IMR-90 (cell line): ENCODE measurements around the gene AGAP2. TPM values are rescaled to one million over a fixed set of nuclear protein-coding genes. Genes with fewer than 3 reads are reported as not detected.

Source experiments
- ATAC-seq: fragments of 200-7000 bp; cut with Tn5 transposase; 2 replicates; pipeline ENCODE4 v1.9.1; 2020; ENCODE audit warnings: low read depth, mild to moderate bottlenecking, moderate library complexity
- BruUV-seq: library from RNA; stranded (reverse); fragments of 400-500 nt; replicated peaks from 2 replicates; lab custom pipeline; 2021; lab: Mats Ljungman, UMichigan
- CTCF ChIA-PET: fragments of 300-600 bp; formaldehyde crosslinking; extraction: SDS; loops from one replicate; lab custom pipeline; 2021; ENCODE audit warnings: antibody characterized with exemption; lab: Yijun Ruan, JAX
- POLR2A ChIA-PET: fragments of 300-600 bp; sonication (Branson Sonifier 250); formaldehyde crosslinking; loops from one replicate; lab custom pipeline; 2022; ENCODE audit warnings: antibody characterized with exemption; ENCODE audit not compliant: unreplicated experiment; lab: Charles Lee
- DNase-seq: peaks from one replicate; pipeline ENCODE4 v3.0.0; 2013
- H2AFZ ChIP-seq: replicated peaks from 2 replicates; pipeline ENCODE3; 2013; ENCODE audit warnings: low read length, mild to moderate bottlenecking; ENCODE audit not compliant: poor library complexity
- H2AK5ac ChIP-seq: 2 replicates; pipeline ENCODE4 v1.6.1; 2013; ENCODE audit warnings: low read depth, low read length, inconsistent platforms
- H2AK9ac ChIP-seq: replicated peaks from 2 replicates; pipeline ENCODE3; 2013; ENCODE audit warnings: mild to moderate bottlenecking, low read depth, low read length, moderate library complexity; ENCODE audit not compliant: poor library complexity
- H2BK120ac ChIP-seq: 2 replicates; pipeline ENCODE4 v1.6.1; 2013; ENCODE audit warnings: low read depth, low read length, inconsistent platforms
- H2BK15ac ChIP-seq: 3 replicates; pipeline ENCODE4 v1.6.1; 2013; ENCODE audit warnings: low read depth, low read length, inconsistent platforms
- H2BK20ac ChIP-seq: 2 replicates; pipeline ENCODE4 v1.6.1; 2013; ENCODE audit warnings: low read depth, mild to moderate bottlenecking, inconsistent platforms, low read length, moderate library complexity
- H2BK5ac ChIP-seq: 2 replicates; pipeline ENCODE4 v1.6.1; 2013; ENCODE audit warnings: mild to moderate bottlenecking, low read depth, low read length, inconsistent platforms; ENCODE audit not compliant: poor library complexity, severe bottlenecking
- H3K14ac ChIP-seq: replicated peaks from 2 replicates; pipeline ENCODE4 v1.6.1; 2013; ENCODE audit warnings: low read depth, low read length, inconsistent platforms
- H3K18ac ChIP-seq: 2 replicates; pipeline ENCODE4 v1.6.1; 2013; ENCODE audit warnings: low read depth, low read length, control low read depth
- H3K23ac ChIP-seq: 2 replicates; pipeline ENCODE4 v1.6.1; 2013; ENCODE audit warnings: low read depth, low read length, inconsistent platforms
- H3K27ac ChIP-seq: 2 replicates; pipeline ENCODE4 v1.5.1; 2013; ENCODE audit warnings: mild to moderate bottlenecking, control low read depth, low read length; ENCODE audit not compliant: insufficient read depth
- H3K27me3 ChIP-seq: 2 replicates; pipeline ENCODE4 v1.6.1; 2013; ENCODE audit warnings: low read length; ENCODE audit not compliant: control insufficient read depth, insufficient read depth
- H3K36me3 ChIP-seq: 2 replicates; pipeline ENCODE4 v1.6.1; 2013; ENCODE audit warnings: low read length, mixed read lengths; ENCODE audit not compliant: control insufficient read depth, insufficient read depth
- H3K4ac ChIP-seq: 2 replicates; pipeline ENCODE4 v1.6.1; 2013; ENCODE audit warnings: low read depth, low read length, inconsistent platforms
- H3K4me1 ChIP-seq: 2 replicates; pipeline ENCODE4 v1.6.1; 2013; ENCODE audit warnings: low read length, mixed read lengths; ENCODE audit not compliant: control insufficient read depth, insufficient read depth
- H3K4me2 ChIP-seq: 2 replicates; pipeline ENCODE4 v1.6.1; 2013; ENCODE audit warnings: low read depth, mild to moderate bottlenecking, control low read depth, low read length, moderate library complexity
- H3K4me3 ChIP-seq: 2 replicates; pipeline ENCODE4 v1.5.1; 2013; ENCODE audit warnings: low read depth, mild to moderate bottlenecking, control low read depth, low read length, moderate library complexity; ENCODE audit not compliant: insufficient read depth
- H3K56ac ChIP-seq: 2 replicates; pipeline ENCODE4 v1.6.1; 2013; ENCODE audit warnings: low read length, inconsistent platforms; ENCODE audit not compliant: insufficient read depth; ENCODE audit errors: extremely low read depth
- H3K79me1 ChIP-seq, 2 experiments: 2 replicates each; pipeline ENCODE4 v1.6.1; 2013; ENCODE audit warnings: low read length in 2 of 2, inconsistent platforms in 1 of 2, low read depth in 1 of 2
- H3K9ac ChIP-seq: 2 replicates; pipeline ENCODE4 v1.6.1; 2013; ENCODE audit warnings: low read depth, low read length, control low read depth
- H3K9me1 ChIP-seq: 2 replicates; pipeline ENCODE4 v1.6.1; 2013; ENCODE audit warnings: low read length, inconsistent platforms; ENCODE audit not compliant: insufficient read depth
- H3K9me3 ChIP-seq: 2 replicates; pipeline ENCODE4 v1.6.1; 2013; ENCODE audit warnings: low read length; ENCODE audit not compliant: control insufficient read depth, insufficient read depth
- H4K20me1 ChIP-seq: 2 replicates; pipeline ENCODE4 v1.6.1; 2013; ENCODE audit warnings: low read length, inconsistent platforms; ENCODE audit not compliant: insufficient read depth
- H4K5ac ChIP-seq: 2 replicates; pipeline ENCODE4 v1.6.1; 2013; ENCODE audit warnings: mild to moderate bottlenecking, low read depth, low read length, control low read depth
- H4K8ac ChIP-seq, 2 experiments: 2 replicates each; pipeline ENCODE4 v1.6.1; 2013; ENCODE audit warnings: low read depth in 2 of 2, low read length in 2 of 2, control low read depth in 1 of 2, inconsistent platforms in 1 of 2
- H4K91ac ChIP-seq: 2 replicates; pipeline ENCODE4 v1.6.1; 2013; ENCODE audit warnings: low read depth, low read length, inconsistent platforms; ENCODE audit not compliant: insufficient read depth
- CEBPB ChIP-seq: IDR thresholded peaks from 2 replicates; pipeline ENCODE4 v1.6.1; 2012; ENCODE audit warnings: low read depth, low read length, improper control_type of control experiment
- FOS ChIP-seq: fragments of 150-350 bp; IDR thresholded peaks from 2 replicates; pipeline ENCODE4 v1.6.1; 2016; ENCODE audit warnings: low read depth, low read length
- NFE2L2 ChIP-seq: fragments of 150-350 bp; IDR thresholded peaks from 2 replicates; pipeline ENCODE4 v1.6.1; 2016; ENCODE audit warnings: low read depth, mild to moderate bottlenecking, low read length
- RCOR1 ChIP-seq: IDR thresholded peaks from 2 replicates; pipeline ENCODE4 v1.6.1; 2012; ENCODE audit warnings: mild to moderate bottlenecking, low read length, improper control_type of control experiment; ENCODE audit not compliant: insufficient replicate concordance
- RFX5 ChIP-seq: IDR thresholded peaks from 2 replicates; pipeline ENCODE4 v1.8.0; 2012; ENCODE audit warnings: low read depth, mild to moderate bottlenecking, low read length, moderate library complexity
- SMC3 ChIP-seq: fragments of 150-350 bp; IDR thresholded peaks from 2 replicates; pipeline ENCODE4 v1.6.1; 2016; ENCODE audit warnings: low read depth, mild to moderate bottlenecking, antibody characterized with exemption, low read length, moderate library complexity
- USF2 ChIP-seq: fragments of 150-350 bp; IDR thresholded peaks from 2 replicates; pipeline ENCODE4 v1.6.1; 2017; ENCODE audit warnings: mild to moderate bottlenecking, antibody characterized with exemption, low read length, low read depth
- WGBS, 2 experiments: methylation state at CpG; one replicate each; pipeline versions ENCODE4 v1.1.5 to v1.1.7; 2013; ENCODE audit warnings: missing lambda C conversion rate in 2 of 2; ENCODE audit not compliant: insufficient read length in 1 of 2; ENCODE audit errors: extremely low coverage in 2 of 2; 5-methylcytosine and 5-hydroxymethylcytosine counted together
- dilution Hi-C: fragments of 300-500 bp; cut with HindIII; formaldehyde crosslinking; loops from one replicate; pipeline ENCODE4 v1.14.3; 2018; ENCODE audit warnings: low sequenced_read_pairs; ENCODE audit not compliant: unreplicated experiment
- in situ Hi-C: fragments of 300-500 bp; cut with MboI; formaldehyde crosslinking; loops from 3 replicates; pipeline ENCODE4 v1.14.3; 2019; ENCODE audit warnings: low sequenced_read_pairs, inconsistent platforms, mixed read lengths
- intact Hi-C: fragments of 100-400 bp; cut with micrococcal nuclease; formaldehyde crosslinking; loops from 2 replicates; pipeline ENCODE4 v1.10.0; 2022
- polyA plus RNA-seq, 3 experiments: library from polyadenylated mRNA; depleted of rRNA; stranded (reverse); fragments of >200 nt; gene quantifications; 2 replicates each; pipeline ENCODE4 v1.2.3, GENCODE V29; 2012; ENCODE audit warnings: low replicate concordance in 1 of 3
- total RNA-seq: library from RNA; depleted of rRNA; stranded (reverse); fragments of >200 nt; gene quantifications from 2 replicates; pipeline ENCODE4 v1.2.3, GENCODE V29; 2012

The AGAP2 gene
- total and polyA plus RNA-seq, 2 of the 4 experiments (the other 2 are of a cell fraction): 0.03 to 0.18 TPM

DNA sequence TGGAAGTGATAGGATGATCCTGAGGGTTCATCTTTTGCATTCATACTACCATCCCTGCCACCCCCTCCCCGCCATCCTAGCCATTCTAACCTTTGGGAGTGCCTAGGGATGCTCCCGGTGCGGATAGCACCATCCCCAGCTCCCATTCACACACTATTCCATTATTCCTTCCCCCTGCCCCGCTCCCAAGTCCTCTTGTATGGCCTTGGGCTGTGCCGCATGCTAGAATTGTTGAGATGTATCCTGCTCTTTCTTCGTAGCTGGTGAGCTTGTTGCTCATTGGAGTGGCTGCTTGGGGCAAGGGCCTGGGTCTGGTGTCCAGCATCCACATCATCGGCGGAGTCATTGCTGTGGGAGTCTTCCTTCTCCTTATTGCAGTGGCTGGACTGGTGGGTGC is 6.9 kb upstream of the AGAP2 start:
- H3K9me1 ChIP-seq: peaks cover 10% of the 10 kb centered on the region
- H2BK5ac ChIP-seq: peak overlapping the region; percentile 45
- peak overlapping the region; percentile 69 for H3K4me3 ChIP-seq
- peak overlapping the region; percentile 57 for H2BK120ac ChIP-seq
- H3K27ac ChIP-seq: peak overlapping the region; percentile 93
- H3K4me2 ChIP-seq: peak overlapping the region; percentile 94
- intact Hi-C loops (no loop called here), dilution Hi-C loops (no loop called here), in situ Hi-C loops (no loop called here)
- peak overlapping the region; percentile 97 for H3K56ac ChIP-seq
- H3K79me1 ChIP-seq: peaks cover 17 to 41% of the 10 kb centered on the region in 2 experiments; a peak in 3 of 4 replicates
- peak overlapping the region; percentile 74 to 100 for H4K8ac ChIP-seq
- H3K4ac ChIP-seq: peak overlapping the region; percentile 100
- peak overlapping the region; percentile 99 for H2AK9ac ChIP-seq
- H4K20me1 ChIP-seq: 0 out of 2 replicates have a peak, but pooled peaks cover 3% of the 10 kb centered on the region
- no peak for ATAC-seq
- H2AK5ac ChIP-seq: peak overlapping the region; percentile 98
- H4K5ac ChIP-seq: peak overlapping the region; percentile 80
- H3K27me3 ChIP-seq: peaks cover 17% of the 10 kb centered on the region
- H3K4me1 ChIP-seq: peaks cover 3% of the 10 kb centered on the region
- BruUV-seq: no TSS peak
- H3K36me3 ChIP-seq: peaks cover 18% of the 10 kb centered on the region
- peak overlapping the region; percentile 96 for H4K91ac ChIP-seq
- peak overlapping the region; percentile 9; the same call in 1 of the 2 replicates for H3K18ac ChIP-seq
- H3K14ac ChIP-seq: peak overlapping the region; percentile 100
- peak overlapping the region; percentile 28; the same call in 1 of the 2 replicates for H2BK20ac ChIP-seq
- H3K9ac ChIP-seq: peak overlapping the region; percentile 90
- no CpG with 5 or more reads among the region's 8 CpGs for WGBS, 2 experiments
- ChIA-PET POLR2A (no interaction called here), CTCF (interaction anchor here (1.9 kb wide), 1 partner anchor 9 kb away, joined by 6 read pairs; no protein-coding TSS in a partner anchor)
- TF ChIP-seq SMC3: no peak
- TF ChIP-seq FOS: no peak
- no peak for TF ChIP-seq RFX5
- TF ChIP-seq CEBPB: no peak
- TF ChIP-seq RCOR1: no peak
- TF ChIP-seq USF2: no peak
- no peak for TF ChIP-seq NFE2L2
- peak overlapping the region; percentile 96 for H2AFZ ChIP-seq
- DNase-seq: peak; percentile 7
- no peaks in the 10 kb centered on the region for H3K9me3 ChIP-seq
- H3K23ac ChIP-seq: peak overlapping the region; percentile 98
- 0 out of 3 replicates have a peak overlapping the region, but pooled peaks have one; percentile 9 for H2BK15ac ChIP-seq
